ENCODE results near the gene UPF3B.
"Not testable (repeated sequence)": the region's sequence is repeated elsewhere in the genome, so short reads cannot be mapped to it uniquely, and the experiment has no call there.

UPF3B gene

GRCh38 chrX:119899125-119899524, 46.4 kb upstream of the UPF3B start (continued):
- TF ChIP-seq ZNF639 (tag by site-specific recombination; IDR thresholded peaks at IDR 0.05) (no peak), ZBTB49 (tag by site-specific recombination; IDR thresholded peaks at IDR 0.05; ENCODE audit: low read depth) (no peak), PRDM1 (tag by site-specific recombination; IDR thresholded peaks at IDR 0.05) (no peak)

- ChIA-PET CTCF (interaction anchor here (0.6 to 1.7 kb wide), 2 partner anchors 8 to 15 kb away, joined by 4 to 6 read pairs; no protein-coding TSS in a partner anchor), POLR2A (no interaction called here)
- Histone ChIP-seq H3K4me1 (ENCODE audit: control insufficient read depth, insufficient read depth, low read length) (no peaks in the 10 kb centered on the region), H3K4me3 (ENCODE audit: low read depth, low read length) (no peak within 1 kb of the TSS), H3K9me3 (ENCODE audit: control insufficient read depth, insufficient read depth, low read depth, low read length) (no peaks in the 10 kb centered on the region), H3K27ac (ENCODE audit: extremely low read depth, low read depth, low read length) (no peak within 1 kb of the TSS), H3K36me3 (ENCODE audit: control insufficient read depth in 2 of 2, insufficient read depth in 1 of 2, low read length in 2 of 2) (no peaks in the 10 kb centered on the region)
- TF ChIP-seq ZFHX2 (tag by site-specific recombination; conservative IDR thresholded peaks at IDR 0.05) (no peak), ZNF571 (tag by site-specific recombination; IDR thresholded peaks at IDR 0.05) (no peak), HOXA7 (CRISPR knock-in tag; IDR thresholded peaks at IDR 0.05; ENCODE audit: borderline replicate concordance) (no peak), ZNF366 (tag by site-specific recombination; conservative IDR thresholded peaks at IDR 0.05) (no peak), SP7 (tag by site-specific recombination; IDR thresholded peaks at IDR 0.05) (no peak), ZNF623 (tag by site-specific recombination; IDR thresholded peaks at IDR 0.05) (no peak), HOXD13 (CRISPR knock-in tag; IDR thresholded peaks at IDR 0.05; ENCODE audit: borderline replicate concordance) (no peak), HIC1 (tag by site-specific recombination; IDR thresholded peaks at IDR 0.05) (no peak)
These were observed 43.1 kb upstream of the UPF3B start, which contains the start of gene AKAP14 for GRCh38 chrX:119895843-119896326. TSS of gene AKAP14 (plus strand) at chrX:119895893. CDS start at chrX:119903224, 7,331 bp downstream.

GRCh38 chrX:119891961-119892692, 39.4 kb upstream of the UPF3B start:
- POLR2A ChIA-PET = interaction anchor here (0.6 to 1.0 kb wide), 4 partner anchors 12 to 39 kb away, joined by 3 to 7 read pairs (median 3); partner anchors contain the start of genes NDUFA1, RNF113A and UPF3B
- peak; percentile 78; the same call in 1 of the 2 replicates for TF ChIP-seq ZBTB48 (tag by site-specific recombination; IDR thresholded peaks at IDR 0.05)
- H3K36me3 ChIP-seq (ENCODE audit: control insufficient read depth in 2 of 2, insufficient read depth in 1 of 2, low read length in 2 of 2); H3K4me1 ChIP-seq (ENCODE audit: control insufficient read depth, insufficient read depth, low read length); H3K4me3 ChIP-seq (ENCODE audit: low read depth, low read length); H3K9me3 ChIP-seq (ENCODE audit: control insufficient read depth, insufficient read depth, low read depth, low read length): not testable (repeated sequence)
- CTCF ChIA-PET = interaction anchor here (0.6 to 1.1 kb wide), 9 partner anchors 14 to 392 kb away, joined by 3 to 6 read pairs (median 3); no protein-coding TSS in a partner anchor
- 0 out of 2 replicates have a peak overlapping the region, but pooled peaks have one; percentile 11 for H3K27ac ChIP-seq (ENCODE audit: extremely low read depth, low read depth, low read length)

- H3K9me3 ChIP-seq (ENCODE audit: control insufficient read depth, insufficient read depth, low read depth, low read length); H3K4me1 ChIP-seq (ENCODE audit: control insufficient read depth, insufficient read depth, low read length); POLR2A ChIA-PET; H3K27ac ChIP-seq (ENCODE audit: extremely low read depth, low read depth, low read length); H3K4me3 ChIP-seq (ENCODE audit: low read depth, low read length); CTCF ChIA-PET; H3K36me3 ChIP-seq (ENCODE audit: control insufficient read depth in 2 of 2, insufficient read depth in 1 of 2, low read length in 2 of 2): not testable (repeated sequence)
These were observed 37.9 kb upstream of the UPF3B start for GRCh38 chrX:119890626-119891025.
